ENCODE measurements around the gene AANAT.

Gene AANAT

GRCh38 chr17:76519048-76519966 is 51.9 kb downstream of the AANAT start:
- no peak for TF ChIP-seq CTCF (IDR thresholded peaks at IDR 0.05; ENCODE audit: borderline replicate concordance, insufficient read depth, low read depth, low read length)
- H3K4me3 ChIP-seq (ENCODE audit: low read depth, low read length): no peak overlapping the region
